GM23338 (cell line): ENCODE results near the gene CCN5.

ENCODE experiments used
- CTCF ChIP-seq, 2 experiments: fragments of 200-600 bp in 1 of 2; sonication (generic) in 1 of 2; conservative IDR thresholded peaks; 2 replicates each; pipeline versions ENCODE4 v1.5.1 to v1.6.1; 2016 to 2017; ENCODE audit warnings: antibody characterized with exemption in 2 of 2, low read depth in 2 of 2, mild to moderate bottlenecking in 2 of 2, moderate library complexity in 1 of 2
- EZH2 ChIP-seq: fragments of 200-600 bp; sonication (generic); IDR thresholded peaks from one replicate; pipeline ENCODE4 v1.8.0; 2017; ENCODE audit warnings: antibody characterized with exemption, mild to moderate bottlenecking, low read depth; ENCODE audit not compliant: unreplicated experiment
- JUNB ChIP-seq: IDR thresholded peaks from one replicate; pipeline ENCODE4 v1.6.1; 2016; ENCODE audit warnings: antibody characterized with exemption; ENCODE audit not compliant: unreplicated experiment
- NANOG ChIP-seq: IDR thresholded peaks from 2 replicates; pipeline ENCODE4 v1.6.1; 2016; ENCODE audit warnings: antibody characterized with exemption, borderline replicate concordance
- REST ChIP-seq: IDR thresholded peaks from one replicate; pipeline ENCODE4 v1.6.1; 2018; ENCODE audit warnings: antibody characterized with exemption; ENCODE audit not compliant: unreplicated experiment

- TF ChIP-seq EZH2 (no peak), CTCF (conservative IDR thresholded peaks at IDR 0.05; ENCODE audit: low read depth in 2 of 2) (no peak; a peak in 2 of 4 replicates), NANOG (no peak), REST (no peak), JUNB (no peak)
Observed at GRCh38 chr20:44734938-44735337, 19.8 kb downstream of the CCN5 start.
